CD14-positive monocyte (primary cell): ENCODE data around the gene CFAP69. TPM values are rescaled to one million over a fixed set of nuclear protein-coding genes. Genes with fewer than 3 reads are reported as not detected.

Experiments used
- DNase-seq, 3 donors: peaks; one replicate each; pipeline ENCODE4 v3.0.0-alpha.2; 2011 to 2022
- H2AFZ ChIP-seq: 2 replicates; pipeline ENCODE4 v1.6.0; 2012; ENCODE audit warnings: mild to moderate bottlenecking, low read depth, low read length, inconsistent platforms; ENCODE audit not compliant: insufficient read depth, poor library complexity, severe bottlenecking
- H3K27ac ChIP-seq, 2 donors: 1 replicate in 1 of 2; 2 replicates in 1 of 2; pipeline ENCODE4 v1.5.1; 2012 to 2013; ENCODE audit warnings: low read length in 2 of 2, control low read depth in 1 of 2, inconsistent platforms in 1 of 2, low read depth in 1 of 2, mild to moderate bottlenecking in 1 of 2
- H3K27me3 ChIP-seq, 2 donors: one replicate each; pipeline versions ENCODE4 v1.6.0 to v1.6.1; 2011 to 2013; ENCODE audit warnings: low read length in 2 of 2; ENCODE audit not compliant: control insufficient read depth in 2 of 2, insufficient read depth in 2 of 2
- H3K36me3 ChIP-seq, 2 donors: replicated peaks in 1 of 2; 1 replicate in 1 of 2; 2 replicates in 1 of 2; pipeline versions ENCODE4 v1.5.1 to v1.6.1; 2012 to 2013; ENCODE audit warnings: low read length in 2 of 2, control low read depth in 1 of 2, inconsistent platforms in 1 of 2, mild to moderate bottlenecking in 1 of 2; ENCODE audit not compliant: insufficient read depth in 2 of 2, control insufficient read depth in 1 of 2
- H3K4me1 ChIP-seq, 2 donors: 1 replicate in 1 of 2; 2 replicates in 1 of 2; pipeline versions ENCODE4 v1.5.1 to v1.6.1; 2012 to 2013; ENCODE audit warnings: low read length in 2 of 2, control low read depth in 1 of 2, inconsistent platforms in 1 of 2, mild to moderate bottlenecking in 1 of 2, moderate library complexity in 1 of 2; ENCODE audit not compliant: insufficient read depth in 2 of 2, control insufficient read depth in 1 of 2
- H3K4me2 ChIP-seq: replicated peaks from 2 replicates; pipeline ENCODE3; 2012; ENCODE audit warnings: low read length, moderate library complexity, mild to moderate bottlenecking; ENCODE audit not compliant: poor library complexity, severe bottlenecking; ENCODE audit errors: extremely low read depth
- H3K4me3 ChIP-seq, 3 experiments: fragments of 200-600 bp in 1 of 3; sonication (generic) in 1 of 3; replicated peaks in 1 of 3; 1 replicate in 2 of 3; 2 replicates in 1 of 3; pipeline ENCODE4 v1.5.1; 2011 to 2013; ENCODE audit warnings: low read length in 3 of 3, mild to moderate bottlenecking in 3 of 3, control low read depth in 2 of 3, low read depth in 2 of 3, inconsistent platforms in 1 of 3, moderate library complexity in 1 of 3
- H3K79me2 ChIP-seq: 2 replicates; pipeline ENCODE4 v1.6.0; 2012; ENCODE audit warnings: mild to moderate bottlenecking, control low read depth, inconsistent platforms, low read length, moderate library complexity; ENCODE audit not compliant: insufficient read depth
- H3K9ac ChIP-seq: 2 replicates; pipeline ENCODE4 v1.6.0; 2017; ENCODE audit warnings: low read length, mild to moderate bottlenecking; ENCODE audit not compliant: insufficient read depth, poor library complexity, severe bottlenecking
- H3K9me3 ChIP-seq, 2 donors: replicated peaks in 1 of 2; 1 replicate in 1 of 2; 2 replicates in 1 of 2; pipeline versions ENCODE4 v1.5.1 to v1.6.1; 2012 to 2013; ENCODE audit warnings: low read length in 2 of 2, control low read depth in 1 of 2; ENCODE audit not compliant: control insufficient read depth in 1 of 2, insufficient read depth in 1 of 2
- H4K20me1 ChIP-seq: 2 replicates; pipeline ENCODE4 v1.6.0; 2012; ENCODE audit warnings: mild to moderate bottlenecking, low read length, control low read depth, moderate library complexity; ENCODE audit not compliant: insufficient read depth
- H3K27ac Mint-ChIP-seq, 7 donors: one replicate each; pipeline ENCODE4 v1.8.0; 2020; ENCODE audit warnings: mild to moderate bottlenecking in 7 of 7, mixed read lengths in 7 of 7, moderate library complexity in 6 of 7, inconsistent platforms in 2 of 7
- H3K27me3 Mint-ChIP-seq, 3 donors: one replicate each; pipeline ENCODE4 v1.8.0; 2021 to 2022; ENCODE audit warnings: low read depth in 3 of 3, mild to moderate bottlenecking in 3 of 3, mixed read lengths in 3 of 3, moderate library complexity in 3 of 3, inconsistent platforms in 1 of 3
- H3K36me3 Mint-ChIP-seq, 2 donors: one replicate each; pipeline ENCODE4 v1.8.0; 2020; ENCODE audit warnings: mixed read lengths in 2 of 2, inconsistent platforms in 1 of 2, mild to moderate bottlenecking in 1 of 2
- H3K4me1 Mint-ChIP-seq: one replicate; pipeline ENCODE4 v1.8.0; 2020; ENCODE audit warnings: mild to moderate bottlenecking, mixed read lengths
- H3K4me3 Mint-ChIP-seq, 2 donors: one replicate each; pipeline ENCODE4 v1.8.0; 2020; ENCODE audit warnings: mild to moderate bottlenecking in 2 of 2, mixed read lengths in 2 of 2, moderate library complexity in 1 of 2
- H3K9me3 Mint-ChIP-seq, 7 donors: one replicate each; pipeline ENCODE4 v1.8.0; 2020 to 2022; ENCODE audit warnings: mixed read lengths in 7 of 7, mild to moderate bottlenecking in 6 of 7, moderate library complexity in 6 of 7, inconsistent platforms in 2 of 7
- WGBS: methylation state at CpG from one replicate; pipeline ENCODE4 v1.1.5; 2013; ENCODE audit warnings: missing lambda C conversion rate; ENCODE audit not compliant: insufficient coverage; 5-methylcytosine and 5-hydroxymethylcytosine counted together
- intact Hi-C, 2 donors: fragments of 100-400 bp; cut with micrococcal nuclease; formaldehyde crosslinking; loops; one replicate each; pipeline versions ENCODE4 v1.15.0 to v1.15.1; 2023
- polyA plus RNA-seq, 3 donors: library from polyadenylated mRNA; depleted of rRNA in 1 of 3; unstranded in 2 of 3; stranded (reverse) in 1 of 3; fragments of 300-500 nt in 2 of 3; fragments of >200 nt in 1 of 3; fragmentation: Illumina TruSeq in 2 of 3; gene quantifications; 1 replicate in 2 of 3; 2 replicates in 1 of 3; pipeline ENCODE4 v1.2.3, GENCODE V29; 2012 to 2021
- TF ChIP-seq, protein P1 (sequence below): fragments of 200-600 bp; IDR thresholded peaks from one replicate; pipeline ENCODE4 v1.8.0; 2022; ENCODE audit warnings: antibody characterized with exemption, mild to moderate bottlenecking

The CFAP69 gene
- polyA plus RNA-seq, 3 donors: not detected

DNA sequence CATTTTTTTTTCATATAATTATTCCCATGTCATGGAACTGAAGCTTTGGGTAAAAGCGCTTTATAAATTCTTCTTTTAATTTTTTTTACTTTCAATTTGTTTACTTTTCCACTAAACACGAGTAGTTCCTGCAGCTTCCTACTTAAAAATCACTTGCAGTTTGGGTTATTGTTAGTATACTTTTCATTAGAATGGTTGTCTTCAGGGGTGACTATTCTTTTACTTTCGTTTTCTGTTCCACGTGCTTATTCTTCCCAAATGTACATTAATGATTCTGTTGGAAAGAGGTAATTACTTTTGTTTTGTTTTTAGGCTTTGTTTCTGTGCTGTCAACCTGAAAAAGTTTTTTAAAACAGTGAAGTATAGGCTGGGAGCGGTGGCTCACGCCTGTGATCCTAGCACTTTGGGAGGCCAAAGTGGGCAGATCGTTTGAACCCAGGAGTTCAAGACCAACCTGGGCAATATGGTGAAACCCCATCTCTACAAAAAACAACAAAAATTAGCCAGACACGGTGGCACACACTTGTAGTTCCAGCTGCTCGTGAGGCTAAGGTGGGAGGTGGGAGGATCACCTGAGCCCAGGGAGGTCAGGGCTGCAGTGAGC, 5.2 kb upstream of the CFAP69 start:
- intact Hi-C loops: loop anchor here (10.0 kb wide), 1 partner anchor 105 kb away; the partner anchor contains the start of gene GTPBP10 (in 2 of the 2)
- TF ChIP-seq, protein P1, sequence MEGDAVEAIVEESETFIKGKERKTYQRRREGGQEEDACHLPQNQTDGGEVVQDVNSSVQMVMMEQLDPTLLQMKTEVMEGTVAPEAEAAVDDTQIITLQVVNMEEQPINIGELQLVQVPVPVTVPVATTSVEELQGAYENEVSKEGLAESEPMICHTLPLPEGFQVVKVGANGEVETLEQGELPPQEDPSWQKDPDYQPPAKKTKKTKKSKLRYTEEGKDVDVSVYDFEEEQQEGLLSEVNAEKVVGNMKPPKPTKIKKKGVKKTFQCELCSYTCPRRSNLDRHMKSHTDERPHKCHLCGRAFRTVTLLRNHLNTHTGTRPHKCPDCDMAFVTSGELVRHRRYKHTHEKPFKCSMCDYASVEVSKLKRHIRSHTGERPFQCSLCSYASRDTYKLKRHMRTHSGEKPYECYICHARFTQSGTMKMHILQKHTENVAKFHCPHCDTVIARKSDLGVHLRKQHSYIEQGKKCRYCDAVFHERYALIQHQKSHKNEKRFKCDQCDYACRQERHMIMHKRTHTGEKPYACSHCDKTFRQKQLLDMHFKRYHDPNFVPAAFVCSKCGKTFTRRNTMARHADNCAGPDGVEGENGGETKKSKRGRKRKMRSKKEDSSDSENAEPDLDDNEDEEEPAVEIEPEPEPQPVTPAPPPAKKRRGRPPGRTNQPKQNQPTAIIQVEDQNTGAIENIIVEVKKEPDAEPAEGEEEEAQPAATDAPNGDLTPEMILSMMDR: no peak
- no peak overlapping the region for H3K4me2 ChIP-seq
- no peak for DNase-seq
- peaks cover 11% of the 10 kb centered on the region for H3K4me1 Mint-ChIP-seq
- H3K79me2 ChIP-seq: no peaks in the 10 kb centered on the region
- no peaks in the 10 kb centered on the region for H3K9me3 ChIP-seq
- H3K27ac ChIP-seq: no peak overlapping the region
- peaks cover 0 to 7% of the 10 kb centered on the region in 2 donors for H3K4me1 ChIP-seq
- no peaks in the 10 kb centered on the region for H3K36me3 ChIP-seq
- H3K9me3 Mint-ChIP-seq: peaks cover 0 to 2% (median 0%) of the 10 kb centered on the region in 7 donors
- H3K27me3 ChIP-seq: peaks cover 4 to 28% of the 10 kb centered on the region in 2 donors
- 100% methylated on average over 2 of the region's 9 CpGs for WGBS
- H4K20me1 ChIP-seq: no peaks in the 10 kb centered on the region
- H2AFZ ChIP-seq: no peak overlapping the region
- H3K9ac ChIP-seq: no peak overlapping the region
- no peak overlapping the region for H3K27ac Mint-ChIP-seq
- H3K36me3 Mint-ChIP-seq: peaks cover 0 to 3% of the 10 kb centered on the region in 2 donors
- no peak overlapping the region for H3K4me3 ChIP-seq
- H3K4me3 Mint-ChIP-seq: no peak overlapping the region
- H3K27me3 Mint-ChIP-seq: peaks cover 17 to 22% (median 18%) of the 10 kb centered on the region in 3 donors

GRCh38 chr7:90242369-90243168, 2.4 kb upstream of the CFAP69 start:
- peaks cover 0 to 2% (median 0%) of the 10 kb centered on the region in 7 donors for H3K9me3 Mint-ChIP-seq
- no peak overlapping the region for H3K27ac Mint-ChIP-seq
- Histone ChIP-seq H3K27me3 (peaks cover 20 to 54% of the 10 kb centered on the region in 2 donors), H3K4me3 (no peak overlapping the region), H3K36me3 (no peaks in the 10 kb centered on the region), H3K4me2 (no peak overlapping the region), H3K4me1 (peaks cover 10 to 19% of the 10 kb centered on the region in 2 donors), H2AFZ (no peak overlapping the region), H3K27ac (no peak overlapping the region), H3K79me2 (no peaks in the 10 kb centered on the region), H4K20me1 (no peaks in the 10 kb centered on the region), H3K9me3 (no peaks in the 10 kb centered on the region), H3K9ac (no peak overlapping the region)
- H3K36me3 Mint-ChIP-seq: peaks cover 0 to 3% of the 10 kb centered on the region in 2 donors
- TF ChIP-seq, protein P1: no peak
- H3K27me3 Mint-ChIP-seq: peaks cover 36 to 46% (median 37%) of the 10 kb centered on the region in 3 donors
- no peak overlapping the region for H3K4me3 Mint-ChIP-seq
- WGBS: no CpG with 5 or more reads among the region's 3 CpGs
- H3K4me1 Mint-ChIP-seq: peaks cover 24% of the 10 kb centered on the region
- no peak for DNase-seq
- intact Hi-C loops: loop anchor here (10.0 kb wide), 1 partner anchor 102 kb away; the partner anchor contains the start of gene GTPBP10 (in 2 of the 2)
